ENCODE measurements around the gene RFLNA.

Gene RFLNA

DNA sequence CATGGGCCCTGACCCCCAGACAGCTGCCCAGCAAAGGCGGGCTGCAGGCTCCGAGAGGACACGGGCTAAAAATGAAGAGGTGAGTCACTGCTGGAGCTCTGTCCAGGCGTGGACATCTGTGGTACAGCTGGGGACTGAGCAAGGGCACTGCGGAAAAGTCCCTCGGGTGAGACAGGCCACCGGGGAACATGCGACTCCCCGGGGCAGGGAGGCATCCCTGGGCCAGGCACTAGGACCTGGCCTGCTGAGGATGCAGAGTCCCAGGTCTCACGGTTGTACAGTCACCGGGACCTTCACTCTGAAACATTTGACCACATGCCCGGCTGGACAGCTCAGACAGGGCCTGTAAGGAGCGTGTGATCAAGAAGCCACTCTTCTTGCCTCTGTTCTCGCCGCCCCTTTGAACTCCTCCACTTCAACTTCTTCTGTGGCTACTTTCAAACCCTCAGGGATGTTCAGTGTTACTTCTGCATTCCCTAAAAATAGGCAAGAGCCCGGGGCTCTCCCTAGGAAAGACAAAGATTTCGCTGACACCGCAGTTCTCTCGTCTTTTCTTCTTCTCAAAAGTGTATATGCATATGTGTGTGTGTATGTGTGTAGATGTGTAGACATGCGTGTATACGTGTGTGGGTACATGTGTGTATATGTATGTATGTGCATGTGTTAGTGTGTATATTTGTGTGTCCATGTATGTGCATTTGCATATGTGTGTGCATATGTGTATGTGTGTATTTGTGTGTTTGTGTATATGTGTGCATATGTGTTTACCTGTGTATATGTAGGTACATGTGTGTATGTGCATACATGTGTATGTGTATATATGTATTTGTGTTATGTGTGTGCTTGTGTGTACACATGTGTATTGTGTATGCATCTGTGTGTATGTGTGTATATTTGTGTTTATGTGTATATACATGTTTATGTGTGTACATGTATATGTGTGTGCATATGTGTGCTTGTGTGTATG lies 5.0 kb upstream of the RFLNA start:
- H3K4me3 ChIP-seq (ENCODE audit: low read length, poor library complexity, severe bottlenecking) = no peak overlapping the region
- no peaks in the 10 kb centered on the region for H3F3A ChIP-seq (ENCODE audit: low read depth)
- no peaks in the 10 kb centered on the region for H3K36me3 ChIP-seq (ENCODE audit: insufficient read depth, low read length)
- H3K4me1 ChIP-seq (ENCODE audit: insufficient read depth, low read length, poor library complexity, severe bottlenecking) = no peaks in the 10 kb centered on the region
- no peaks in the 10 kb centered on the region for H3K9me2 ChIP-seq (replicated peaks; ENCODE audit: low read depth, low read length)
- no peaks in the 10 kb centered on the region for H3K27me3 ChIP-seq (ENCODE audit: insufficient read depth, low read length, poor library complexity, severe bottlenecking)
- no peak overlapping the region for H3K4me2 ChIP-seq (ENCODE audit: low read depth, low read length, poor library complexity, severe bottlenecking)
- H3K9me3 ChIP-seq (ENCODE audit: insufficient read depth, low read depth, low read length) = no peaks in the 10 kb centered on the region
- no peak overlapping the region for H2AFZ ChIP-seq (ENCODE audit: low read length)
- TF ChIP-seq, protein P1, sequence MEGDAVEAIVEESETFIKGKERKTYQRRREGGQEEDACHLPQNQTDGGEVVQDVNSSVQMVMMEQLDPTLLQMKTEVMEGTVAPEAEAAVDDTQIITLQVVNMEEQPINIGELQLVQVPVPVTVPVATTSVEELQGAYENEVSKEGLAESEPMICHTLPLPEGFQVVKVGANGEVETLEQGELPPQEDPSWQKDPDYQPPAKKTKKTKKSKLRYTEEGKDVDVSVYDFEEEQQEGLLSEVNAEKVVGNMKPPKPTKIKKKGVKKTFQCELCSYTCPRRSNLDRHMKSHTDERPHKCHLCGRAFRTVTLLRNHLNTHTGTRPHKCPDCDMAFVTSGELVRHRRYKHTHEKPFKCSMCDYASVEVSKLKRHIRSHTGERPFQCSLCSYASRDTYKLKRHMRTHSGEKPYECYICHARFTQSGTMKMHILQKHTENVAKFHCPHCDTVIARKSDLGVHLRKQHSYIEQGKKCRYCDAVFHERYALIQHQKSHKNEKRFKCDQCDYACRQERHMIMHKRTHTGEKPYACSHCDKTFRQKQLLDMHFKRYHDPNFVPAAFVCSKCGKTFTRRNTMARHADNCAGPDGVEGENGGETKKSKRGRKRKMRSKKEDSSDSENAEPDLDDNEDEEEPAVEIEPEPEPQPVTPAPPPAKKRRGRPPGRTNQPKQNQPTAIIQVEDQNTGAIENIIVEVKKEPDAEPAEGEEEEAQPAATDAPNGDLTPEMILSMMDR (conservative IDR thresholded peaks at IDR 0.05; ENCODE audit: low read length) = no peak
- TF ChIP-seq EZH2phosphoT487 (IDR thresholded peaks at IDR 0.05; ENCODE audit: borderline replicate concordance) = no peak
- H3K79me2 ChIP-seq (ENCODE audit: insufficient read depth, low read length) = no peaks in the 10 kb centered on the region
- H3K9ac ChIP-seq (ENCODE audit: low read depth, low read length, poor library complexity, severe bottlenecking) = no peak overlapping the region
- no peaks in the 10 kb centered on the region for H4K20me1 ChIP-seq (ENCODE audit: insufficient read depth, low read length, poor library complexity, severe bottlenecking)

DNA sequence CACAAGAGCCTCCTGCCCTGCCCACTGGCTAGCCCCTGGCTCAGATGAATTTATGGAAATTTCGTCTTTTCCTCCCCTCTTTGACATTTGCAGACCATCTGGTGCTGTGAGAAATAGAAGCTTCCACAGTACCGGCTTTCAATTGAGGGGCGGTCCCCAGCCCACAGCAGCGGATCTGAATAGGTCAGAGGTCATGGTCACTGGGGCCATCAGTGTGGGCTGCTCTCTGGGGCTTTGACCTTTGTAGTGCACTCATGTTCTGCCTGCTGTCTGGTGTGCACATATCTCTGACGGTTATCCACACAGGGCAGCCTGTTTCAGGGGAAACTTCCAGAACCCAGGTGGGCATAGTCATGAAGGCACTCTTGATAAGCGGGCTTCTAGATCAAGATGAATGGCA lies 2.5 kb upstream of the RFLNA start:
- no peaks in the 10 kb centered on the region for H4K20me1 ChIP-seq (ENCODE audit: insufficient read depth, low read length, poor library complexity, severe bottlenecking)
- peaks cover 12% of the 10 kb centered on the region for H3K27me3 ChIP-seq (ENCODE audit: insufficient read depth, low read length, poor library complexity, severe bottlenecking)
- no peaks in the 10 kb centered on the region for H3K36me3 ChIP-seq (ENCODE audit: insufficient read depth, low read length)
- H3K9ac ChIP-seq (ENCODE audit: low read depth, low read length, poor library complexity, severe bottlenecking) = no peak overlapping the region
- H3F3A ChIP-seq (ENCODE audit: low read depth) = no peaks in the 10 kb centered on the region
- TF ChIP-seq, protein P1 (conservative IDR thresholded peaks at IDR 0.05; ENCODE audit: low read length) = no peak
- H3K79me2 ChIP-seq (ENCODE audit: insufficient read depth, low read length) = no peaks in the 10 kb centered on the region
- H3K9me3 ChIP-seq (ENCODE audit: insufficient read depth, low read depth, low read length) = no peaks in the 10 kb centered on the region
- H3K4me3 ChIP-seq (ENCODE audit: low read length, poor library complexity, severe bottlenecking) = no peak overlapping the region
- no peaks in the 10 kb centered on the region for H3K9me2 ChIP-seq (replicated peaks; ENCODE audit: low read depth, low read length)
- no peaks in the 10 kb centered on the region for H3K4me1 ChIP-seq (ENCODE audit: insufficient read depth, low read length, poor library complexity, severe bottlenecking)
- no peak overlapping the region for H3K4me2 ChIP-seq (ENCODE audit: low read depth, low read length, poor library complexity, severe bottlenecking)
- H2AFZ ChIP-seq (ENCODE audit: low read length) = no peak overlapping the region

DNA sequence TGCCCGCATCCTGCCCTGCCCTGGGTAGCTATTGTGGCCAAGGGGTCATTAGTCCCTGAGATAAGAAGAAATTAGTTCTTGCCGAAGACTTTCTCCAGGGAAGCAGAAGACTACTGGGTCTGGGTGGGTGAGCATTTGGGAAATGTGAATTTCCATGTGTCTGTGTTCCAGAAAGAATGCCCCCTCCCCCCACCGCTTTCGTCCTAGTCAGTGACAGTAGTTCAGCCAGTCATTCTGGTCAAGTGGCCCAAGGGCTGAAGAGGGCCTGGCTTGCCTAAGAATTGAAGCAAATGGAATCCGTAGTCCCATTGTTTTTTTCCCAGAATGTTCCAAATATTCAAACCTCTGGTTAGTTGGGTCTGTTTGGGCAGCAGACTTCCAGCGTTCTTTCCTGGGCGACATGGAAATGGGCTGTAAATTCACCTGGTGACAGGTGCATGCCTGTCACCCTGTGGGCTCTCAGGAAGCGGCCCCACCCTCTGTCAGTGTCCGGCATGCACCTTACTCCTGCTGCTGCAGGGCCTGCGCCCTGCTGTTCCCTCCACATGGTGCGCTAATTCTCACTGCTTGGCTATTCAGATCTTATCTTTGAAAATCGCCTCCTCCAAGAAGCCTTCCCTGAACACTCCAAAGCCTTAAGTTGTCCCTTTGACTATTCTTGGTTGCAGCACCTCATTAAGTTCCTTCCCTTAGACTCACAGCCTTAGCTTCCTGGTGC lies 1.4 kb upstream of the RFLNA start:
- peaks cover 12% of the 10 kb centered on the region for H3K27me3 ChIP-seq (ENCODE audit: insufficient read depth, low read length, poor library complexity, severe bottlenecking)
- TF ChIP-seq EZH2phosphoT487 (IDR thresholded peaks at IDR 0.05; ENCODE audit: borderline replicate concordance) = no peak
- TF ChIP-seq, protein P1 (conservative IDR thresholded peaks at IDR 0.05; ENCODE audit: low read length) = no peak

More for the DNA sequence above, 1.4 kb upstream of the RFLNA start:
- no peak overlapping the region for H2AFZ ChIP-seq (ENCODE audit: low read length)
- no peaks in the 10 kb centered on the region for H3F3A ChIP-seq (ENCODE audit: low read depth)
- no peak overlapping the region for H3K4me2 ChIP-seq (ENCODE audit: low read depth, low read length, poor library complexity, severe bottlenecking)
- H3K9me2 ChIP-seq (replicated peaks; ENCODE audit: low read depth, low read length) = no peaks in the 10 kb centered on the region
- no peaks in the 10 kb centered on the region for H3K9me3 ChIP-seq (ENCODE audit: insufficient read depth, low read depth, low read length)
- H3K79me2 ChIP-seq (ENCODE audit: insufficient read depth, low read length) = no peaks in the 10 kb centered on the region
- no peaks in the 10 kb centered on the region for H3K36me3 ChIP-seq (ENCODE audit: insufficient read depth, low read length)
- H3K4me1 ChIP-seq (ENCODE audit: insufficient read depth, low read length, poor library complexity, severe bottlenecking) = no peaks in the 10 kb centered on the region
- no peak overlapping the region for H3K4me3 ChIP-seq (ENCODE audit: low read length, poor library complexity, severe bottlenecking)
- H3K9ac ChIP-seq (ENCODE audit: low read depth, low read length, poor library complexity, severe bottlenecking) = no peak overlapping the region
- H4K20me1 ChIP-seq (ENCODE audit: insufficient read depth, low read length, poor library complexity, severe bottlenecking) = no peaks in the 10 kb centered on the region
